Measurements from ENCODE around the gene PNPLA7. TPM values are rescaled to one million over a fixed set of nuclear protein-coding genes. Genes with fewer than 3 reads are reported as not detected.
A peak's percentile ranks its signal among the peaks of the same experiment; 100 is the strongest.

The PNPLA7 gene
- total and polyA plus RNA-seq, 10 of the 15 experiments (the other 5 are each of a cell fraction or from before 2014, with no cell fraction given) = 0.04 to 0.85 (median 0.19) TPM; not detected in 1

- TF ChIP-seq SMAD1 (IDR thresholded peaks at IDR 0.05; ENCODE audit: low read depth, partially characterized antibody) (no peak), NFYB (IDR thresholded peaks at IDR 0.05; ENCODE audit: insufficient read depth, low read depth, low read length) (no peak), SPI1 (IDR thresholded peaks at IDR 0.05; ENCODE audit: borderline replicate concordance, insufficient read depth, low read depth, low read length) (no peak), E2F4 (IDR thresholded peaks at IDR 0.05; ENCODE audit: low read depth, low read length) (no peak), GABPA (IDR thresholded peaks at IDR 0.05; ENCODE audit: low read depth) (no peak)
Measured at GRCh38 chr9:137457406-137458193, 92.6 kb downstream of the PNPLA7 start (continued).

- no peak for TF ChIP-seq ZBTB4 (CRISPR knock-in tag; IDR thresholded peaks at IDR 0.05)
- TF ChIP-seq RAD51 (IDR thresholded peaks at IDR 0.05) = no peak
- TF ChIP-seq NFIC (IDR thresholded peaks at IDR 0.05; ENCODE audit: low read depth, low read length) = no peak
- TF ChIP-seq CEBPB (IDR thresholded peaks at IDR 0.05; ENCODE audit: borderline replicate concordance in 1 of 2, low read depth in 2 of 2, low read length in 2 of 2) = no peak
- no peak for TF ChIP-seq BMI1 (IDR thresholded peaks at IDR 0.05; ENCODE audit: borderline replicate concordance)
- H4K20me1 ChIP-seq (ENCODE audit: control insufficient read depth, insufficient read depth) = no peaks in the 10 kb centered on the region
- H3K4me1 ChIP-seq (ENCODE audit: control insufficient read depth, insufficient read depth, low read length) = peaks cover 27% of the 10 kb centered on the region
- no peaks in the 10 kb centered on the region for H3K9me3 ChIP-seq (replicated peaks; ENCODE audit: control insufficient read depth, insufficient read depth, low read length)
- SMC1A ChIA-PET (ENCODE audit: uncharacterized antibody, unreplicated experiment) = no interaction called here
- RAD21 ChIA-PET (ENCODE audit: unreplicated experiment) = no interaction called here
- CTCF ChIA-PET = no interaction called here
- H3K27me3 ChIP-seq (replicated peaks in 1 of 2; ENCODE audit: control insufficient read depth in 2 of 2, insufficient read depth in 2 of 2, low read length in 1 of 2) = no peaks in the 10 kb centered on the region
- no peak overlapping the region for H3K27ac ChIP-seq (ENCODE audit: control insufficient read depth, insufficient read depth)
- peaks cover 9% of the 10 kb centered on the region for H3K79me2 ChIP-seq (ENCODE audit: control insufficient read depth, insufficient read depth, low read length)
- FAIRE-seq = no peak
- H3K36me3 ChIP-seq (ENCODE audit: control insufficient read depth in 2 of 2, insufficient read depth in 2 of 2, low read length in 1 of 2) = no peaks in the 10 kb centered on the region
- H3K9ac ChIP-seq (ENCODE audit: control insufficient read depth, insufficient read depth, low read length) = no peak overlapping the region
- ATAC-seq = no peak
- in situ Hi-C loops (cut with MboI) = no loop called here
- no peak overlapping the region for H2AFZ ChIP-seq (ENCODE audit: control insufficient read depth, low read depth, low read length)
- WGBS (ENCODE audit: insufficient coverage, insufficient replicate concordance, low lambda C conversion rate, missing lambda C conversion rate) = over 99% methylated on average over 10 of the region's 10 CpGs
- no peak overlapping the region for H3K4me3 ChIP-seq
- POLR2A ChIA-PET = interaction anchor here (0.6 kb wide), 1 partner anchor 120 kb away, joined by 3 read pairs; no protein-coding TSS in a partner anchor
- no peak for DNase-seq (ENCODE audit: low read depth, low spot score)
- no TSS peak for BruUV-seq (replicated peaks)
- intact Hi-C loops (cut with micrococcal nuclease; ENCODE audit: unreplicated experiment) = no loop called here
- peak overlapping the region; percentile 27; the same call in 1 of the 2 replicates for H3K4me2 ChIP-seq (ENCODE audit: control insufficient read depth, insufficient read depth)
Measured at GRCh38 chr9:137456864-137457405, 93.3 kb downstream of the PNPLA7 start.

Measured in GM12878 (cell line).